T1000 (cell line): ENCODE measurements around the gene CDK12.

Source experiments
- DNase-seq: peaks from one replicate; lab custom pipeline; 2025; ENCODE audit warnings: mixed read lengths; lab: John Stamatoyannopoulos, UW

Gene CDK12

GRCh38 chr17:39582658-39583057 lies 121.4 kb downstream of the CDK12 start:
- no peak for DNase-seq
